Skeletal muscle tissue (tissue), 4 donors: ENCODE measurements around the gene ATXN7L1. TPM values are rescaled to one million over a fixed set of nuclear protein-coding genes. Genes with fewer than 3 reads are reported as not detected.

Experiments used
- H3K27ac ChIP-seq: one replicate; pipeline ENCODE4 v1.7.0; 2013; ENCODE audit warnings: mild to moderate bottlenecking, low read depth, low read length, inconsistent platforms
- H3K27me3 ChIP-seq, 3 donors: one replicate each; pipeline ENCODE4 v1.7.0; 2013; ENCODE audit warnings: low read length in 3 of 3; ENCODE audit not compliant: control insufficient read depth in 3 of 3, insufficient read depth in 3 of 3
- H3K36me3 ChIP-seq, 3 donors: one replicate each; pipeline ENCODE4 v1.7.0; 2013; ENCODE audit warnings: low read length in 3 of 3; ENCODE audit not compliant: control insufficient read depth in 3 of 3, insufficient read depth in 3 of 3
- H3K4me1 ChIP-seq, 3 donors: one replicate each; pipeline ENCODE4 v1.7.0; 2013; ENCODE audit warnings: low read length in 3 of 3, mild to moderate bottlenecking in 3 of 3; ENCODE audit not compliant: control insufficient read depth in 3 of 3, insufficient read depth in 3 of 3
- H3K4me3 ChIP-seq, 3 donors: one replicate each; pipeline ENCODE4 v1.7.0; 2013; ENCODE audit warnings: low read length in 3 of 3
- H3K9ac ChIP-seq, 3 donors: one replicate each; pipeline ENCODE4 v1.7.0; 2013; ENCODE audit warnings: low read length in 3 of 3, mild to moderate bottlenecking in 3 of 3, moderate library complexity in 2 of 3, low read depth in 1 of 3
- H3K9me3 ChIP-seq, 3 donors: one replicate each; pipeline ENCODE4 v1.7.0; 2013; ENCODE audit warnings: low read length in 3 of 3; ENCODE audit not compliant: control insufficient read depth in 3 of 3
- total RNA-seq: library from RNA; depleted of rRNA; stranded (reverse); fragments of >200 nt; gene quantifications from one replicate; pipeline ENCODE4 v1.2.3, GENCODE V29; 2014
- donor health status: Osteomylitis.

Gene ATXN7L1
- total RNA-seq, 1 donor from 2014 or later = 6.3 TPM

DNA sequence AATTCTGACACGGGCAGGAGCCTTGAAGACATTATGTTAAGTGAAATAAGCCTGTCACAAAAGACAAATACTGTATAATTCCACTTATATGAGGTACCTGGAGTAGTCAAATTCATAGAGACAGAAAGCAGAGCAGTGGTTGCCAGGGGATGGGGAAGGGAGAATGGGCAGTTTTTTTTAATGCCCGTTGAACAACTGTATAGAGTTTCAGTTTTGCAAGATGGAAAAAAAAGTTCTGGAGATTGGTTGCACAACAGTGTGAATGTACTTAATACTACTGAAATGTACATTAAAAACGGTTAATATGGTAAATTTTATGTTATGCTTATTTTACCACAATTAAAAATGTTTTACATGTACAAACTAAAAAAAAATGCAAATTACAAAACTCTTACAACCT lies 231.5 kb downstream of the ATXN7L1 start:
- H3K27ac ChIP-seq = no peak overlapping the region
- peaks cover 9 to 32% (median 24%) of the 10 kb centered on the region in 3 donors for H3K4me1 ChIP-seq

DNA sequence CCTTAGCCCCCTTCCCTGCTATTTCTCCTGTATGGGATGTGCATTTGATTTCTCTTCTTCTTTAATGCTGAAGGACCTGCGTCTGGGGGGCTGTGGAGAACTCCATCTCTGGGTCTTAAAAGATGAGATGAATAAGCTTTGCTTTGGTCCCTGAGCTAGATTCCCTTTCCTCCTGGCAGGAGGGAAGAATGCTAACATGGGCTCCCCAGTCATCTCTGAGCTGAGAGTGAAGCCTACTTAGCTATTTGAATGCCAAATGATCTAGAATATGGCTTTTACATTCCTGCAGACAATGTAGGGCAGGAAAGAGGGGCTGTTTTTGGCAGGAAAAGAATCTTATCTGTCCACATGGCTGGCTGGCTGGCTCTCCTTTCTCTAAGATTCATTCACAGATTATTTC lies 232.5 kb downstream of the ATXN7L1 start:
- Histone ChIP-seq H3K9ac (no peak overlapping the region), H3K27ac (no peak overlapping the region), H3K9me3 (no peaks in the 10 kb centered on the region), H3K4me1 (peaks cover 7 to 22% (median 21%) of the 10 kb centered on the region in 3 donors), H3K4me3 (no peak overlapping the region), H3K27me3 (no peaks in the 10 kb centered on the region), H3K36me3 (peaks cover 8 to 10% (median 9%) of the 10 kb centered on the region in 3 donors)

More for the DNA sequence above, 231.5 kb downstream of the ATXN7L1 start:
- Histone ChIP-seq H3K36me3 (peaks cover 6 to 10% (median 8%) of the 10 kb centered on the region in 3 donors), H3K27me3 (no peaks in the 10 kb centered on the region), H3K9ac (no peak overlapping the region), H3K9me3 (no peaks in the 10 kb centered on the region), H3K4me3 (no peak overlapping the region)

DNA sequence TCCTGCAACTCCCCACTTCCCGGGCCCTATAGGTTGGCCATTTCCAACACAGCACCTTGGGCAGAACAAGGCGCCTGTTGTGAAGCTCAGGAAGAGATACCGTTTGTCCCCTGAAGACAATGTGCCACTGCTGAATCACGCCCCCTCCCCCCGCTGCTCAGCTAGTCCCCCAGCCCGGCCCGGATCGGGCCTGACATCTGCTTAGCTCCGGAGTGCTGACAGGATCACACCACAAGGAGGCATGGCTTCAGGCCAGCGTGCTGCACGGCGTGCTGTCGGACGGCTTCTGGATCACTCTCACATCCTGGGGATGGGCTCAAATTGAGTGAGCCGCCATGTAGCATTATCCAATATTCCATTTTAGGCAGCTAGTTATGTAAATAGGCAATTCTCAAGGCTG lies 233.0 kb downstream of the ATXN7L1 start:
- no peaks in the 10 kb centered on the region for H3K27me3 ChIP-seq
- H3K4me1 ChIP-seq = peaks cover 2 to 17% (median 17%) of the 10 kb centered on the region in 3 donors
- peaks cover 12 to 14% (median 13%) of the 10 kb centered on the region in 3 donors for H3K36me3 ChIP-seq
- no peak overlapping the region for H3K4me3 ChIP-seq
- no peak overlapping the region for H3K9ac ChIP-seq
- no peaks in the 10 kb centered on the region for H3K9me3 ChIP-seq
- H3K27ac ChIP-seq = no peak overlapping the region

DNA sequence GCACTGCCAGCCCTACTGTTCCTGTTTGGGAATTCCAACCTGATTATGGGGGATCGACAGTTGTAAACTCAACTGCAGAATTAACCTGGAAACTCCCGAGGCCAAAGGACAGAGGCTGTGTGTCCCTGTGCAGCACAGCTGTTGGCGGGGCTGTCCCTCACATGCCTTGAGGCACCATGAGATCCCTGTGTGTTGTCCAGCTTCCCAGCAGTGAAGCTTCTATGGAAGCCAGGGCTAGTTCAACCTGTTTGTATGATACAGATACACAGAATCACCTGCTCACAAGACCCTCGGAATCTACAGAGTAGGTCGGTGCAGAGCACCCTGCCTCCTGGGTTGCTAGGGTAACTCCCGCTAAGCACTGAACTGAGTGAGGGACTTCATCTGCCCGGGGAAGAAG lies 234.1 kb downstream of the ATXN7L1 start:
- peaks cover 19 to 25% (median 21%) of the 10 kb centered on the region in 3 donors for H3K36me3 ChIP-seq
- no peak overlapping the region for H3K27ac ChIP-seq
- H3K9ac ChIP-seq = no peak overlapping the region
- H3K27me3 ChIP-seq = no peaks in the 10 kb centered on the region
- H3K4me1 ChIP-seq = peaks cover 0 to 13% (median 11%) of the 10 kb centered on the region in 3 donors
- no peak overlapping the region for H3K4me3 ChIP-seq
- H3K9me3 ChIP-seq = no peaks in the 10 kb centered on the region

DNA sequence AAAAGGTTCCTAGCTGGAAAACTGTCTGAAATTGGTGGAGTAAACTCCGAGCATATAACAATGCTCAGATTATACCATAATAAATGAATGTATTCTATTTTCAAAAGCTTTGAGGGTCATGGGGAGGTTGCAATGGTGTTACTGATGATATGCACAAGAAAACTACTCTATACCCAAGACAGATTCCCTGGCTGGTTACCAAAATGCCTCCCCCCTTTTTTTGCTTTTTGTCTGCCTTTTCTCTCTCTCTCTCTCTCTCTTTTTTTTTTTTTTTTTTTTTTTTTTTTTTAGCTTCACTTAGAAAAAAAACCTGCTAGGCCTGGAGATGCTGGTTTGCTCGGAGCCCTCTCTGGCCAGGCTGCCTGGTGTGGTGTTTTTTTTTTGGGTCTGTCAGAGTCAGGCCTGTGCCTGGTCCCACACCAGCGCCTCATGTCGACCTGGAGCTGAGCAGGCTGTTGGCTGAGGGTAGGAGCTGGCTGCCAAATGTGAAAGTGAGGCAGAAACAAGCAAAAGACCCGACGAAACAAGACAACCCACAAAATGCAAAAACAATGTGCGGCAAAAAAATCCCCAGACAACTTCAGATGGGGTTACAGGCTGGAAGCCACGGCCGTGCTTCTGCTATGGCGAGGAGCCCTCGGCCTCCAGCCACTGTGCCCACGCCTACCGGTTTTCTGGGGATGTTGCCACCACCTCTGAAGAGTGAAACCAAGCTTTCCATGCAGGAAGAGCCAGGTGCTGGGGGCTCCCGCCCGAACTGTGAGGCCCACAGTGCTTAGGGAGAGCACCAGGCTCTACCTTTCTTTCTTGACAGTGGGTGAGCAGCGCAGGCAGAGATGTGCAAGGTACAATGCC lies 235.2 kb downstream of the ATXN7L1 start:
- Histone ChIP-seq H3K9ac (no peak overlapping the region), H3K36me3 (peaks cover 21 to 29% (median 23%) of the 10 kb centered on the region in 3 donors)

DNA sequence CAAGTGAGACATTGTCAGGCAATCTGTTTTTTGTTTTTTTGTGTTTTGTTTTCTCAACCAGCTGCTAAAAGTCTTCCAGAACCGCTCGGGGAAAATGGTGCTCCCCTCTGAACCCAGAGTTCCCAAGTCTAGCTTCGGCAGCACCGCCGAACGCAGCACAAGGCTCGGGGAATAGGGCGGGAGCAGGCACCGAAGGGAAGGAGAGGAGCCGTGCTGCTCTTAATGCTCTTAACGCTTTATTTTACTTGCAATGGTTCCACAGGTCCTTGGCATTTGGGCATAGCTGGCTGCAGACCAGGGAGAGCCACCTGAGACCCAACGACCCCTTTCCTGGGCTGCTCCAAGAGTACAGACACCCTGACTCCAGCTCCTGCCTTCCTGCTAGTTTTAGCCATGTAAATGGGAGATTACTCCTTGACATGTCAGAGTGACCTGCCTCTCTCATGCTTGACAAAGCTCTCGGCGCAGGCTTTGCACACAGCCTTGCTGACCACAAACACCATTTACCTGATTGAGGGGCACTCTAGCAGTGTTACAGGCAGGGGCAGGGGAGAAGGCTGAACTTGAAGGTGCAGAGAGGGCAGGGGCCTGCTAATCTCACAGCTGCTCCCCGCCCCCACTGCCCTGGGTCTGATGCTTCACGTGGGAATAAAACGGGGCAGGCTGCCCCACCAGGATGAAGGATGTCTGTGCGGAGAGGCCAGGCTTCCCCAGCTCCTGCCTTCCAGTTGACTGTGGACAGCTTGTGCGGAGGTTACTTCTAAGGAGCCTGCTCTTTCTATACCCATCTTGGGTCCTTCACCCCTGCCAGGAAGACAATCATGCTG lies 236.5 kb downstream of the ATXN7L1 start:
- Histone ChIP-seq H3K36me3 (peaks cover 26 to 29% (median 26%) of the 10 kb centered on the region in 3 donors), H3K4me1 (peaks cover 0 to 13% (median 11%) of the 10 kb centered on the region in 3 donors)

More for the DNA sequence above, 235.2 kb downstream of the ATXN7L1 start:
- no peak overlapping the region for H3K27ac ChIP-seq
- no peaks in the 10 kb centered on the region for H3K27me3 ChIP-seq
- H3K9me3 ChIP-seq = no peaks in the 10 kb centered on the region
- H3K4me3 ChIP-seq = no peak overlapping the region
- peaks cover 0 to 13% (median 11%) of the 10 kb centered on the region in 3 donors for H3K4me1 ChIP-seq

DNA sequence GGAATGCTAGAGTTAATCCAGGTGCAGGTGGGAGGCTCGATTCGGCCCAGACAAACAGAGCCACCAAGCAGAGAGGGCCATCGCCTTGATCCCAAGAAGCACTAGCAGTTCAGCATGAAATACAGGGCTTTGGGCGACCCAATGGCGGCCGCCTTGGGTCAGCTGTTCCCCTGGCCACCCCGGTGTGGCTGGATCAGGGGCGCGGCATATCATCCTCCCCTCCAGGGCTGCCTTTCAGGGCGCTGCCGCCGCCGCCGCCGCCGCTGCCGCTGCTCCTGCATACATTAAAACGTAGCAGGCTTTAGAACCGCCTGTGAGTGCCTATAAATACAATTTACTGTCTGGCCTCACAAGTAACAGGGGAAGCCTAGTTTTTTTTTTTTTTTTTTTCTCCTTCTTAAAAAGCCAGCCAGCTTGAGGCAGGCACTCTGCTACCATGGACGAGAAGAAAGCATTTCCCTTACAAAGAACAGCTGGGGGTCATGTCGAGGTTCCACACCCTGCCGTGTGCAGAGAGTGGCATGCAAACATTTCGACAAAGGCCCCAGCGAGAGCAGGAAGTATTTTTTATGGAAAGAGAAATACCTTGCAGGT lies 237.4 kb downstream of the ATXN7L1 start:
- peaks cover 26 to 32% (median 29%) of the 10 kb centered on the region in 3 donors for H3K36me3 ChIP-seq
- peaks cover 0 to 7% (median 6%) of the 10 kb centered on the region in 3 donors for H3K4me1 ChIP-seq
- H3K9me3 ChIP-seq = no peaks in the 10 kb centered on the region
- H3K9ac ChIP-seq = no peak overlapping the region
- no peak overlapping the region for H3K27ac ChIP-seq
- H3K4me3 ChIP-seq = no peak overlapping the region
- H3K27me3 ChIP-seq = no peaks in the 10 kb centered on the region

More for the DNA sequence above, 236.5 kb downstream of the ATXN7L1 start:
- Histone ChIP-seq H3K9me3 (no peaks in the 10 kb centered on the region), H3K9ac (no peak overlapping the region), H3K4me3 (no peak overlapping the region), H3K27ac (no peak overlapping the region), H3K27me3 (no peaks in the 10 kb centered on the region)

DNA sequence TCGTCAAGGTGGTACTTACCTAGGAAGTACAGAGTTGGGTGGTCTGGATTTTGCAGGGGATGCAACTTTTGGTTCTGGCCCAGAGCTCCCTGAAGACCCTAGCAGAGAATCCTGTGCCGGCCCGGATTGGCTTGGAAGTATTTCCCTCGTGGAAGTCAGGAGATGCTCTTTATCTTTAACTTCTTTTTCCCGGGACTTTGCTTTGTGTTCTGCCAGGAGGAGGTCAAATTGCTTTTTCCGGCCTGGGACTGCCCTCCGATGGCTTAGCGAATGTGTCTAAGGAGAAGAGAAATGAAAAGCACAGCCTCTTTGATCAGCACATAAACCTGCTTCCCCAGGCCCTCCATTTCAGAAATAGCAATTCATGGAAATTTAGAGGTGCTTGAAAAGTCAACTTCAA lies 238.1 kb downstream of the ATXN7L1 start:
- Histone ChIP-seq H3K27ac (no peak overlapping the region), H3K9me3 (no peaks in the 10 kb centered on the region), H3K4me1 (peaks cover 0 to under 1% (median 0%) of the 10 kb centered on the region in 3 donors), H3K36me3 (peaks cover 28 to 34% (median 29%) of the 10 kb centered on the region in 3 donors), H3K9ac (no peak overlapping the region), H3K4me3 (no peak overlapping the region), H3K27me3 (no peaks in the 10 kb centered on the region)

DNA sequence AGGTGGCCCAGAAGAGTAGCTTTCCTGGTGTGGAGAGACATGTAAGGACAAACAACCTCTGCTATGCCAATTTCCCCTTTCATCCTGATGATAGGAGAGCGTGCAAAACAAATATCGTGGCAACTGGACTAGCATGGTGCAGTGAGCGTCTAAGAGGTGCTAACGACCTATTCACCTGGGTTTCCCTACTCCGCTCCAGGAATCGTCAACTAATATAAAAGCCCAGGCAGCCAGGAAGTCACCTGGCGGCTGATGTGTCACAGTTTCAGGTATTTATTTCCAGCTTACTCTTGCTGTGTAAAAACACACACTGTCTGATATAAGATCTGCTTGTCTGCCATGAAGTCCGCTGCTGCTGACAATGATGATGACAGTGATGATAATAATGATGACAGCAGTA lies 238.6 kb downstream of the ATXN7L1 start:
- no peaks in the 10 kb centered on the region for H3K27me3 ChIP-seq
- H3K36me3 ChIP-seq = peaks cover 28 to 33% (median 29%) of the 10 kb centered on the region in 3 donors
- H3K9ac ChIP-seq = no peak overlapping the region
- H3K4me1 ChIP-seq = no peaks in the 10 kb centered on the region
- no peak overlapping the region for H3K27ac ChIP-seq
- H3K4me3 ChIP-seq = no peak overlapping the region
- H3K9me3 ChIP-seq = no peaks in the 10 kb centered on the region
